GM19372 (cell line): Measurements from ENCODE around the gene SPACDR.

Experiments
- ATAC-seq: cut with Tn5 transposase; IDR thresholded peaks from one replicate; pipeline ENCODE4 v1.9.1; 2021; ENCODE audit warnings: mild to moderate bottlenecking, low read depth, moderate library complexity; ENCODE audit not compliant: unreplicated experiment

Gene SPACDR

GRCh38 chr7:100438172-100438571 is 25.9 kb downstream of the SPACDR start:
- no peak for ATAC-seq

- ATAC-seq, result no peak
Observed at GRCh38 chr7:100437150-100438100, 26.6 kb downstream of the SPACDR start.

GRCh38 chr7:100435401-100436304 is 28.4 kb downstream of the SPACDR start:
- ATAC-seq, result peak; percentile 33

GRCh38 chr7:100434297-100435144 is 29.5 kb downstream of the SPACDR start:
- ATAC-seq, result no peak

GRCh38 chr7:100433592-100434296 is 30.3 kb downstream of the SPACDR start:
- no peak for ATAC-seq

GRCh38 chr7:100433276-100433591 is 30.8 kb downstream of the SPACDR start:
- ATAC-seq, result no peak

GRCh38 chr7:100432621-100433275 is 31.3 kb downstream of the SPACDR start:
- ATAC-seq, result no peak

- ATAC-seq, result no peak
Observed at GRCh38 chr7:100432053-100432452, 32.0 kb downstream of the SPACDR start.

- no peak for ATAC-seq
Observed at GRCh38 chr7:100431286-100431735, 32.7 kb downstream of the SPACDR start.

GRCh38 chr7:100430493-100431285 is 33.4 kb downstream of the SPACDR start:
- no peak for ATAC-seq

GRCh38 chr7:100429637-100430492 is 34.2 kb downstream of the SPACDR start, which contains the start of gene MEPCE:
Gene MEPCE, plus strand, starts transcription at chr7:100429831. Its CDS starts 188 bp downstream, at chr7:100430019.
- ATAC-seq, result peak; percentile 40

GRCh38 chr7:100428967-100429636 is 35.0 kb downstream of the SPACDR start:
- peak; percentile 45 for ATAC-seq

- ATAC-seq, result peak; percentile 35
Observed at GRCh38 chr7:100428199-100428966, 35.7 kb downstream of the SPACDR start, which contains the start of gene ZCWPW1. Gene ZCWPW1, minus strand, starts transcription at chr7:100428703. Its CDS starts 8,054 bp downstream, at chr7:100420649.

- ATAC-seq, result no peak
Observed at GRCh38 chr7:100427762-100428198, 36.3 kb downstream of the SPACDR start.

GRCh38 chr7:100426516-100426915 is 37.5 kb downstream of the SPACDR start:
- ATAC-seq, result no peak

GRCh38 chr7:100425347-100425746 is 38.7 kb downstream of the SPACDR start:
- ATAC-seq, result no peak
